Coronary artery (tissue), 2 donors: ENCODE measurements around the gene KLC3.

ENCODE experiments used
- DNase-seq: peaks from one replicate; pipeline ENCODE4 v3.0.0-alpha.2; 2017; ENCODE audit warnings: low spot score
- H3K27ac ChIP-seq, 2 donors: fragments of 200-600 bp; sonication (generic); one replicate each; pipeline ENCODE4 v1.5.1; 2016 to 2019
- H3K4me3 ChIP-seq: fragments of 200-600 bp; sonication (generic); 2 replicates; pipeline ENCODE4 v1.5.1; 2016; ENCODE audit warnings: mild to moderate bottlenecking, moderate library complexity
- CTCF ChIP-seq: fragments of 200-600 bp; sonication (generic); IDR thresholded peaks from one replicate; pipeline ENCODE4 v1.5.1; 2019; ENCODE audit warnings: antibody characterized with exemption

KLC3 gene

GRCh38 chr19:45298264-45298663 lies 42.3 kb upstream of the KLC3 start:
- no peak for DNase-seq
- Histone ChIP-seq H3K27ac (no peak overlapping the region), H3K4me3 (no peak overlapping the region)
- TF ChIP-seq CTCF = no peak

GRCh38 chr19:45299719-45300118 lies 40.8 kb upstream of the KLC3 start:
- TF ChIP-seq CTCF = no peak
- no peak overlapping the region for H3K4me3 ChIP-seq
- no peak for DNase-seq
- no peak overlapping the region for H3K27ac ChIP-seq

- no peak overlapping the region for H3K27ac ChIP-seq
- no peak for TF ChIP-seq CTCF
- no peak overlapping the region for H3K4me3 ChIP-seq
- no peak for DNase-seq
Measured at GRCh38 chr19:45302416-45302815, 38.1 kb upstream of the KLC3 start.

GRCh38 chr19:45303269-45304060 lies 37.1 kb upstream of the KLC3 start:
- no peak for TF ChIP-seq CTCF
- Histone ChIP-seq H3K27ac (no peak overlapping the region), H3K4me3 (no peak overlapping the region)
- no peak for DNase-seq

GRCh38 chr19:45304141-45304926 lies 36.2 kb upstream of the KLC3 start:
- DNase-seq = no peak
- Histone ChIP-seq H3K27ac (no peak overlapping the region), H3K4me3 (no peak overlapping the region)
- TF ChIP-seq CTCF = no peak

GRCh38 chr19:45305007-45305406 lies 35.5 kb upstream of the KLC3 start:
- Histone ChIP-seq H3K4me3 (no peak overlapping the region), H3K27ac (no peak overlapping the region)
- TF ChIP-seq CTCF = no peak
- DNase-seq = no peak
